H9 (cell line): Measurements from ENCODE around the gene ADAMTSL5. TPM values are rescaled to one million over a fixed set of nuclear protein-coding genes. Genes with fewer than 3 reads are reported as not detected.
A peak's percentile ranks its signal among the peaks of the same experiment; 100 is the strongest.

Source experiments
- DNase-seq: peaks from one replicate; pipeline ENCODE4 v3.0.0-alpha.2; 2017
- H2AFZ ChIP-seq: one replicate; pipeline ENCODE4 v1.6.1; 2013; ENCODE audit warnings: mild to moderate bottlenecking, low read length, control low read depth, moderate library complexity
- H2AK5ac ChIP-seq: 2 replicates; pipeline ENCODE4 v1.6.1; 2013; ENCODE audit warnings: low read length, control low read depth, mixed read lengths; ENCODE audit not compliant: insufficient read length
- H2BK120ac ChIP-seq: one replicate; pipeline ENCODE4 v1.6.1; 2013; ENCODE audit warnings: low read depth, mild to moderate bottlenecking, low read length, control low read depth, inconsistent platforms; ENCODE audit not compliant: poor library complexity, severe bottlenecking
- H2BK12ac ChIP-seq: 2 replicates; pipeline ENCODE4 v1.6.1; 2013; ENCODE audit warnings: low read length, control low read depth, mixed read lengths, low read depth; ENCODE audit not compliant: insufficient read length
- H2BK15ac ChIP-seq: 2 replicates; pipeline ENCODE4 v1.6.1; 2013; ENCODE audit warnings: low read depth, low read length, control low read depth
- H2BK20ac ChIP-seq: one replicate; pipeline ENCODE4 v1.6.1; 2013; ENCODE audit warnings: low read depth, mild to moderate bottlenecking, low read length, control low read depth, inconsistent platforms; ENCODE audit not compliant: poor library complexity, severe bottlenecking
- H2BK5ac ChIP-seq: 2 replicates; pipeline ENCODE4 v1.6.1; 2013; ENCODE audit warnings: low read length, control low read depth, mixed read lengths; ENCODE audit not compliant: insufficient read length
- H3K14ac ChIP-seq: 2 replicates; pipeline ENCODE4 v1.6.1; 2013; ENCODE audit warnings: low read length, control low read depth; ENCODE audit not compliant: insufficient read depth
- H3K18ac ChIP-seq: 2 replicates; pipeline ENCODE4 v1.6.1; 2013; ENCODE audit warnings: low read depth, mild to moderate bottlenecking, mixed read lengths, low read length, control low read depth; ENCODE audit not compliant: insufficient read length
- H3K23ac ChIP-seq: 2 replicates; pipeline ENCODE4 v1.6.1; 2013; ENCODE audit warnings: low read length, control low read depth, mixed read lengths, low read depth; ENCODE audit not compliant: insufficient read length
- H3K23me2 ChIP-seq: 2 replicates; pipeline ENCODE4 v1.6.1; 2013; ENCODE audit warnings: low read depth, mild to moderate bottlenecking, mixed read lengths, low read length, control low read depth; ENCODE audit not compliant: insufficient read length, poor library complexity, severe bottlenecking
- H3K27ac ChIP-seq: 2 replicates; pipeline ENCODE4 v1.5.1; 2013; ENCODE audit warnings: low read length, control low read depth, mixed read lengths, low read depth; ENCODE audit not compliant: insufficient read length
- H3K27me3 ChIP-seq: 2 replicates; pipeline ENCODE4 v1.6.1; 2013; ENCODE audit warnings: low read length, control low read depth, inconsistent platforms; ENCODE audit not compliant: insufficient read depth
- H3K4ac ChIP-seq: 2 replicates; pipeline ENCODE4 v1.6.1; 2013; ENCODE audit warnings: low read depth, mild to moderate bottlenecking, control low read depth, inconsistent platforms, low read length, moderate library complexity
- H3K4me1 ChIP-seq: 2 replicates; pipeline ENCODE4 v1.6.1; 2013; ENCODE audit warnings: low read length, control low read depth, inconsistent platforms; ENCODE audit not compliant: insufficient read depth
- H3K4me2 ChIP-seq: 2 replicates; pipeline ENCODE4 v1.6.1; 2013; ENCODE audit warnings: low read length, control low read depth, mixed read lengths; ENCODE audit not compliant: insufficient read length, insufficient read depth
- H3K56ac ChIP-seq: 2 replicates; pipeline ENCODE4 v1.6.1; 2013; ENCODE audit warnings: low read depth, mild to moderate bottlenecking, mixed read lengths, low read length, control low read depth; ENCODE audit not compliant: insufficient read length
- H3K79me1 ChIP-seq: 2 replicates; pipeline ENCODE4 v1.6.1; 2013; ENCODE audit warnings: low read depth, mild to moderate bottlenecking, moderate library complexity, low read length, control low read depth, inconsistent platforms; ENCODE audit not compliant: insufficient read depth, poor library complexity, severe bottlenecking
- H3K79me2 ChIP-seq: 2 replicates; pipeline ENCODE4 v1.6.1; 2013; ENCODE audit warnings: low read length, control low read depth, inconsistent platforms; ENCODE audit not compliant: insufficient read depth
- H3K9ac ChIP-seq: 2 replicates; pipeline ENCODE4 v1.6.1; 2013; ENCODE audit warnings: low read length, control low read depth, mixed read lengths; ENCODE audit not compliant: insufficient read length; ENCODE audit errors: extremely low read depth
- H3K9me3 ChIP-seq: one replicate; pipeline ENCODE4 v1.6.1; 2013; ENCODE audit warnings: low read depth, low read length, inconsistent platforms; ENCODE audit not compliant: control insufficient read depth
- H3T11ph ChIP-seq: one replicate; pipeline ENCODE4 v1.6.1; 2013; ENCODE audit warnings: mild to moderate bottlenecking, low read length, control low read depth, inconsistent platforms
- H4K20me1 ChIP-seq: one replicate; pipeline ENCODE4 v1.6.1; 2013; ENCODE audit not compliant: control insufficient read depth, insufficient read length, insufficient read depth
- H4K5ac ChIP-seq: 2 replicates; pipeline ENCODE4 v1.6.1; 2013; ENCODE audit warnings: low read depth, mild to moderate bottlenecking, mixed read lengths, low read length, control low read depth; ENCODE audit not compliant: insufficient read length
- H4K8ac ChIP-seq: replicated peaks from 2 replicates; pipeline ENCODE4 v1.6.1; 2013; ENCODE audit warnings: low read length, control low read depth, mixed read lengths, low read depth; ENCODE audit not compliant: insufficient read length
- H4K91ac ChIP-seq: 2 replicates; pipeline ENCODE4 v1.6.1; 2013; ENCODE audit warnings: low read depth, mild to moderate bottlenecking, moderate library complexity, mixed read lengths, low read length, control low read depth; ENCODE audit not compliant: insufficient read length
- H3K27ac Mint-ChIP-seq, 3 experiments: 2 replicates in 2 of 3; 3 replicates in 1 of 3; pipeline ENCODE4 v1.8.0; 2020 to 2021; ENCODE audit warnings: mixed read lengths in 3 of 3, mild to moderate bottlenecking in 1 of 3, moderate library complexity in 1 of 3
- H3K27me3 Mint-ChIP-seq: 2 replicates; pipeline ENCODE4 v1.8.0; 2021; ENCODE audit warnings: low read depth, mild to moderate bottlenecking, moderate library complexity, mixed read lengths
- H3K36me3 Mint-ChIP-seq, 3 experiments: 2 replicates in 2 of 3; 3 replicates in 1 of 3; pipeline ENCODE4 v1.8.0; 2020 to 2021; ENCODE audit warnings: low read depth in 3 of 3, mixed read lengths in 3 of 3; ENCODE audit not compliant: insufficient read depth in 1 of 3
- H3K4me1 Mint-ChIP-seq, 2 experiments: 2 replicates each; pipeline ENCODE4 v1.8.0; 2020; ENCODE audit warnings: mixed read lengths in 2 of 2
- H3K4me3 Mint-ChIP-seq, 2 experiments: 2 replicates in 1 of 2; 3 replicates in 1 of 2; pipeline ENCODE4 v1.8.0; 2020 to 2021; ENCODE audit warnings: mild to moderate bottlenecking in 2 of 2, mixed read lengths in 2 of 2, moderate library complexity in 1 of 2
- H3K9me3 Mint-ChIP-seq, 2 experiments: 2 replicates in 1 of 2; 3 replicates in 1 of 2; pipeline ENCODE4 v1.8.0; 2020; ENCODE audit warnings: mild to moderate bottlenecking in 2 of 2, mixed read lengths in 2 of 2, moderate library complexity in 1 of 2
- WGBS: extraction: QIAGEN DNeasy Blood & Tissue Kit; methylation state at CpG from one replicate; pipeline ENCODE4 v1.1.7; 2013; ENCODE audit warnings: missing lambda C conversion rate, low lambda C conversion rate, mixed read lengths; ENCODE audit not compliant: insufficient read length; ENCODE audit errors: extremely low coverage; 5-methylcytosine and 5-hydroxymethylcytosine counted together
- total RNA-seq: library from RNA; stranded (reverse); gene quantifications from 2 replicates; pipeline ENCODE4 v1.2.1, GENCODE V29; 2021
- TF ChIP-seq, protein P1 (sequence below): fragments of 200-600 bp; sonication (generic); conservative IDR thresholded peaks from 3 replicates; pipeline ENCODE4 v1.8.0; 2021; ENCODE audit warnings: antibody characterized with exemption, mild to moderate bottlenecking

Gene ADAMTSL5
- total RNA-seq, 1 experiment from 2014 or later, result 1.5 TPM

DNA sequence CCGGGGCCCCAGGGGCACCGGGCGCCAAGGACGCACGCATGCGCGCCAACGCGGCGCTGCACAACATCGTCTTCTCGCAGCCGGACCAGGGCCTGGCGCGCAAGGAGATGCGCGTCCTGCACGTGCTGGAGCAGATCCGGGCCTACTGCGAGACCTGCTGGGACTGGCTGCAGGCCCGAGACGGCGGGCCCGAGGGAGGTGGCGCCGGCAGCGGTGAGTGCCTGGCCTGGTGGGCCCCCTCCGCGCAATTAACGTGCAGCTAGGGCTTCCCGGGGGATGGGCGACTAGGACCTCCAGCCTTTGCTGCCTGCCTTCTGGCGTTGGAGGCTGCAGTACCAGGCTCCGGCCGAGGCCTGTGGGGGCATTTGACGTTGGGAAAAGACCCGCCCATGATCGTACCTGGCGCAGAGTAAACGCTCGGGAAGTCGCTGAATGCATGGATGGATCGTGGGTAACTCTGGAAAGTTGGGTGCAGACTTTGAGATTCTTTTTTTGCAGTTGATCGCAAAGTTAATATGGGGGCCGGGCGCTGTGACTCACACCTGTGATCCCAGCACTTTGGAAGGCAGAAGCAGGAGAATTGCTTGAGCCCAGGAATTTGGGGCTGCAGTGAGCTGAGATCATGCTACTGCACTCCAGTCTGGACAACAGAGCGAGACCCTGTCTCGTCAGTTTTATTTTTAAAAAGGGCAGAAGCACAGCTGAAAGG, 55.6 kb downstream of the ADAMTSL5 start:
- no peak overlapping the region for H3K9ac ChIP-seq
- no peaks in the 10 kb centered on the region; the same call in 1 of the 2 replicates for H3K27me3 ChIP-seq
- no peak overlapping the region for H3K18ac ChIP-seq
- H2AFZ ChIP-seq, result no peak overlapping the region
- no peak overlapping the region for H4K91ac ChIP-seq
- no peak overlapping the region for H2AK5ac ChIP-seq
- no peak overlapping the region for H3K4me2 ChIP-seq
- H4K8ac ChIP-seq, result no peak overlapping the region
- no peak overlapping the region; the same call in 1 of the 2 replicates for H3K14ac ChIP-seq
- H3K79me1 ChIP-seq, result no peaks in the 10 kb centered on the region
- no peak overlapping the region for H3T11ph ChIP-seq
- no peak overlapping the region for H4K5ac ChIP-seq
- Mint-ChIP-seq H3K4me1 (peaks cover 7 to 19% of the 10 kb centered on the region in 2 experiments), H3K27ac (no peak overlapping the region), H3K27me3 (peaks cover 67% of the 10 kb centered on the region), H3K9me3 (no peaks in the 10 kb centered on the region), H3K36me3 (peaks cover 0 to 13% (median 5%) of the 10 kb centered on the region in 3 experiments; a peak in 2 of 7 replicates), H3K4me3 (no peak overlapping the region)
- H3K56ac ChIP-seq, result no peak overlapping the region
- H3K9me3 ChIP-seq, result no peaks in the 10 kb centered on the region
- no peak overlapping the region for H3K4ac ChIP-seq
- H2BK120ac ChIP-seq, result no peak overlapping the region
- no peak overlapping the region for H3K27ac ChIP-seq
- TF ChIP-seq, protein P1, sequence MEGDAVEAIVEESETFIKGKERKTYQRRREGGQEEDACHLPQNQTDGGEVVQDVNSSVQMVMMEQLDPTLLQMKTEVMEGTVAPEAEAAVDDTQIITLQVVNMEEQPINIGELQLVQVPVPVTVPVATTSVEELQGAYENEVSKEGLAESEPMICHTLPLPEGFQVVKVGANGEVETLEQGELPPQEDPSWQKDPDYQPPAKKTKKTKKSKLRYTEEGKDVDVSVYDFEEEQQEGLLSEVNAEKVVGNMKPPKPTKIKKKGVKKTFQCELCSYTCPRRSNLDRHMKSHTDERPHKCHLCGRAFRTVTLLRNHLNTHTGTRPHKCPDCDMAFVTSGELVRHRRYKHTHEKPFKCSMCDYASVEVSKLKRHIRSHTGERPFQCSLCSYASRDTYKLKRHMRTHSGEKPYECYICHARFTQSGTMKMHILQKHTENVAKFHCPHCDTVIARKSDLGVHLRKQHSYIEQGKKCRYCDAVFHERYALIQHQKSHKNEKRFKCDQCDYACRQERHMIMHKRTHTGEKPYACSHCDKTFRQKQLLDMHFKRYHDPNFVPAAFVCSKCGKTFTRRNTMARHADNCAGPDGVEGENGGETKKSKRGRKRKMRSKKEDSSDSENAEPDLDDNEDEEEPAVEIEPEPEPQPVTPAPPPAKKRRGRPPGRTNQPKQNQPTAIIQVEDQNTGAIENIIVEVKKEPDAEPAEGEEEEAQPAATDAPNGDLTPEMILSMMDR, result peak; percentile 42; the same call in 1 of the 3 replicates
- H3K79me2 ChIP-seq, result no peaks in the 10 kb centered on the region
- H3K23ac ChIP-seq, result no peak overlapping the region
- peak; percentile 76 for DNase-seq
- H2BK20ac ChIP-seq, result no peak overlapping the region
- no peak overlapping the region for H2BK12ac ChIP-seq
- H2BK15ac ChIP-seq, result no peak overlapping the region
- H2BK5ac ChIP-seq, result no peak overlapping the region
- no peaks in the 10 kb centered on the region; the same call in 1 of the 2 replicates for H3K4me1 ChIP-seq
- WGBS, result no CpG with 5 or more reads among the region's 48 CpGs
- H4K20me1 ChIP-seq, result no peaks in the 10 kb centered on the region
- peaks cover 8% of the 10 kb centered on the region for H3K23me2 ChIP-seq
